Astrocyte (in vitro differentiated cells and primary cell): ENCODE measurements around the gene PPP6R3. TPM values are rescaled to one million over a fixed set of nuclear protein-coding genes. Genes with fewer than 3 reads are reported as not detected.
"Not testable (repeated sequence)": the region's sequence is repeated elsewhere in the genome, so short reads cannot be mapped to it uniquely, and the experiment has no call there.

Experiments
- DNase-seq: peaks from one replicate; pipeline ENCODE4 v3.0.0-alpha.2; 2010; ENCODE audit warnings: low read depth
- FAIRE-seq: peaks from 2 replicates; lab custom pipeline; 2011; peaks lifted over from hg19 to GRCh38; lab: Jason Lieb, UNC
- H2AFZ ChIP-seq: 2 replicates; pipeline ENCODE4 v1.6.0; 2012; ENCODE audit warnings: low read depth, low read length, inconsistent platforms
- H3K27ac ChIP-seq: 2 replicates; pipeline ENCODE4 v1.5.1; 2011; ENCODE audit warnings: low read depth, low read length, inconsistent platforms
- H3K27me3 ChIP-seq: 2 replicates; pipeline ENCODE4 v1.6.0; 2011; ENCODE audit warnings: low read length, inconsistent platforms; ENCODE audit not compliant: insufficient read depth
- H3K36me3 ChIP-seq: 2 replicates; pipeline ENCODE4 v1.5.1; 2011; ENCODE audit warnings: low read length, inconsistent platforms; ENCODE audit not compliant: insufficient read depth
- H3K4me1 ChIP-seq: 2 replicates; pipeline ENCODE4 v1.5.1; 2011; ENCODE audit warnings: low read length, inconsistent platforms; ENCODE audit not compliant: insufficient read depth
- H3K4me2 ChIP-seq: 2 replicates; pipeline ENCODE4 v1.6.0; 2012; ENCODE audit warnings: low read length, inconsistent platforms
- H3K4me3 ChIP-seq: 2 replicates; pipeline ENCODE4 v1.5.1; 2011; ENCODE audit warnings: low read depth, mild to moderate bottlenecking, low read length, inconsistent platforms; ENCODE audit not compliant: insufficient read depth
- H3K79me2 ChIP-seq: 2 replicates; pipeline ENCODE4 v1.6.0; 2012; ENCODE audit warnings: mild to moderate bottlenecking, low read length, inconsistent platforms; ENCODE audit not compliant: insufficient read depth
- H3K9ac ChIP-seq: 2 replicates; pipeline ENCODE4 v1.6.0; 2012; ENCODE audit warnings: mild to moderate bottlenecking, low read length, inconsistent platforms
- H3K9me3 ChIP-seq: 2 replicates; pipeline ENCODE4 v1.5.1; 2012; ENCODE audit warnings: low read depth, mild to moderate bottlenecking, low read length, inconsistent platforms; ENCODE audit not compliant: insufficient read depth
- H4K20me1 ChIP-seq: 2 replicates; pipeline ENCODE4 v1.6.0; 2012; ENCODE audit warnings: low read length, inconsistent platforms; ENCODE audit not compliant: insufficient read depth
- H3K27ac Mint-ChIP-seq: one replicate; pipeline ENCODE4 v1.8.0; 2021; ENCODE audit warnings: mild to moderate bottlenecking, mixed read lengths; ENCODE audit not compliant: unreplicated experiment
- H3K27me3 Mint-ChIP-seq: one replicate; pipeline ENCODE4 v1.8.0; 2021; ENCODE audit warnings: low read depth, mixed read lengths; ENCODE audit not compliant: unreplicated experiment
- H3K36me3 Mint-ChIP-seq: one replicate; pipeline ENCODE4 v1.8.0; 2021; ENCODE audit warnings: low read depth, mixed read lengths; ENCODE audit not compliant: unreplicated experiment
- H3K4me1 Mint-ChIP-seq: one replicate; pipeline ENCODE4 v1.8.0; 2021; ENCODE audit warnings: low read depth, mixed read lengths; ENCODE audit not compliant: unreplicated experiment
- H3K4me3 Mint-ChIP-seq: one replicate; pipeline ENCODE4 v1.8.0; 2021; ENCODE audit warnings: mild to moderate bottlenecking, moderate library complexity, mixed read lengths; ENCODE audit not compliant: unreplicated experiment
- H3K9me3 Mint-ChIP-seq: one replicate; pipeline ENCODE4 v1.8.0; 2021; ENCODE audit warnings: mild to moderate bottlenecking, mixed read lengths; ENCODE audit not compliant: unreplicated experiment
- EZH2 ChIP-seq: IDR thresholded peaks from 2 replicates; pipeline ENCODE4 v1.6.1; 2012; ENCODE audit warnings: mild to moderate bottlenecking, low read length, inconsistent platforms; ENCODE audit not compliant: insufficient read depth
- total RNA-seq: library from RNA; stranded (reverse); gene quantifications from 2 replicates; pipeline ENCODE4 v1.2.1, GENCODE V29; 2021
- TF ChIP-seq, protein P1 (sequence below): IDR thresholded peaks from 2 replicates; pipeline ENCODE4 v1.5.1; 2011; ENCODE audit warnings: low read depth, mild to moderate bottlenecking, inconsistent platforms, low read length, moderate library complexity; ENCODE audit not compliant: insufficient read depth

PPP6R3 gene
- total RNA-seq, 1 donor from 2014 or later = 97.8 TPM

DNA sequence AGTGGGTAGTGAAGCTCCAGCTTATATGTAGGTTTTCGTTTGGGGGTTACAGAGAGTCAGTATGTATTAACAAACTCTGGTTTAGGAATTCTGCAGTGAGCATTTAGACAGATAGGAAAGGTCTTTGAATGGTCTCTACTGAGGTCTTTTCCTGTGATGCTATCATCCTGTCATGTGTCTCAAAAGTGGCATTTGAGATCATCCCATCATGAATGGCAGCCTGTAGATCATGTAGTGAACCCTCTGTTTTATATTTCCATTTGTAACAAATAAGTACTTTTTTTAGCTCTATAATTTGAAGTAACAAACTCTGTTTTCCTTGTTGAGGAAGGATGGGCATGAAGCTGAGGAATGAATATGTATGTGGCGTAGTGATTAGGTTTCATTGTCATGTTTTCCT is 76.2 kb downstream of the PPP6R3 start:
- no peaks in the 10 kb centered on the region for H3K27me3 ChIP-seq
- H3K27ac ChIP-seq = no peak overlapping the region
- no peak for FAIRE-seq
- no peak overlapping the region for H3K4me3 ChIP-seq
- Mint-ChIP-seq H3K36me3 (peaks cover 17% of the 10 kb centered on the region), H3K9me3 (no peaks in the 10 kb centered on the region), H3K4me3 (peak overlapping the region; percentile 15), H3K27ac (no peak overlapping the region), H3K27me3 (no peaks in the 10 kb centered on the region), H3K4me1 (peaks cover 12% of the 10 kb centered on the region)
- peaks cover 73% of the 10 kb centered on the region for H3K79me2 ChIP-seq
- peaks cover 75% of the 10 kb centered on the region for H4K20me1 ChIP-seq
- no peak overlapping the region for H3K9ac ChIP-seq
- H3K36me3 ChIP-seq = peaks cover 6% of the 10 kb centered on the region
- H3K9me3 ChIP-seq = no peaks in the 10 kb centered on the region
- no peak for DNase-seq
- TF ChIP-seq, protein P1, sequence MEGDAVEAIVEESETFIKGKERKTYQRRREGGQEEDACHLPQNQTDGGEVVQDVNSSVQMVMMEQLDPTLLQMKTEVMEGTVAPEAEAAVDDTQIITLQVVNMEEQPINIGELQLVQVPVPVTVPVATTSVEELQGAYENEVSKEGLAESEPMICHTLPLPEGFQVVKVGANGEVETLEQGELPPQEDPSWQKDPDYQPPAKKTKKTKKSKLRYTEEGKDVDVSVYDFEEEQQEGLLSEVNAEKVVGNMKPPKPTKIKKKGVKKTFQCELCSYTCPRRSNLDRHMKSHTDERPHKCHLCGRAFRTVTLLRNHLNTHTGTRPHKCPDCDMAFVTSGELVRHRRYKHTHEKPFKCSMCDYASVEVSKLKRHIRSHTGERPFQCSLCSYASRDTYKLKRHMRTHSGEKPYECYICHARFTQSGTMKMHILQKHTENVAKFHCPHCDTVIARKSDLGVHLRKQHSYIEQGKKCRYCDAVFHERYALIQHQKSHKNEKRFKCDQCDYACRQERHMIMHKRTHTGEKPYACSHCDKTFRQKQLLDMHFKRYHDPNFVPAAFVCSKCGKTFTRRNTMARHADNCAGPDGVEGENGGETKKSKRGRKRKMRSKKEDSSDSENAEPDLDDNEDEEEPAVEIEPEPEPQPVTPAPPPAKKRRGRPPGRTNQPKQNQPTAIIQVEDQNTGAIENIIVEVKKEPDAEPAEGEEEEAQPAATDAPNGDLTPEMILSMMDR = no peak
- TF ChIP-seq EZH2 = no peak
- no peak overlapping the region for H2AFZ ChIP-seq
- H3K4me2 ChIP-seq = no peak overlapping the region
- H3K4me1 ChIP-seq = peaks cover 2% of the 10 kb centered on the region

DNA sequence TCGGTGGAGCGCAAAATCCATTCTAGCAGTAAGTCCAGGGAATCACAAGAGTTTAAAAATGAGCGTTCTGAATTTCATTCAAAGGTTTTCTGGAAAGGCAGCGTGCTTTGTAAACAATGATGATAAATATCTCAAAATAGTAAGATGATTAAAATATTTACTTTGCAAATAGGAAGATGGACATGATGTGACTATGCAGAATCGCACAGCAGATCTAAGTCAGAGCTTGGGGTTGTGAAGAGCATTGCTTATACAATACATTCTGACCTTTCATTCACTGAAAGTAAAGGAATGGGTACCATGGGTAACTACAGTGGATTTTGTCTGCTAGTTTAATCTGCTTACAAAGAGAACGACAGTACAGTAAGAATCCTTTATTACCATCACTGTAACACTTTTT is 77.5 kb downstream of the PPP6R3 start:
- FAIRE-seq (no peak), DNase-seq (no peak)
- Histone ChIP-seq H3K9me3 (no peaks in the 10 kb centered on the region), H3K27ac (no peak overlapping the region), H3K27me3 (no peaks in the 10 kb centered on the region), H4K20me1 (peaks cover 73% of the 10 kb centered on the region), H2AFZ (no peak overlapping the region), H3K36me3 (peaks cover 6% of the 10 kb centered on the region), H3K79me2 (peaks cover 65% of the 10 kb centered on the region), H3K9ac (no peak overlapping the region), H3K4me3 (no peak overlapping the region), H3K4me2 (no peak overlapping the region), H3K4me1 (peaks cover 14% of the 10 kb centered on the region)
- H3K36me3 Mint-ChIP-seq = peaks cover 19% of the 10 kb centered on the region
- no peaks in the 10 kb centered on the region for H3K9me3 Mint-ChIP-seq
- TF ChIP-seq EZH2 = no peak
- TF ChIP-seq, protein P1 = no peak
- H3K4me1 Mint-ChIP-seq = peaks cover 22% of the 10 kb centered on the region
- H3K27me3 Mint-ChIP-seq = no peaks in the 10 kb centered on the region
- no peak overlapping the region for H3K4me3 Mint-ChIP-seq
- no peak overlapping the region for H3K27ac Mint-ChIP-seq

DNA sequence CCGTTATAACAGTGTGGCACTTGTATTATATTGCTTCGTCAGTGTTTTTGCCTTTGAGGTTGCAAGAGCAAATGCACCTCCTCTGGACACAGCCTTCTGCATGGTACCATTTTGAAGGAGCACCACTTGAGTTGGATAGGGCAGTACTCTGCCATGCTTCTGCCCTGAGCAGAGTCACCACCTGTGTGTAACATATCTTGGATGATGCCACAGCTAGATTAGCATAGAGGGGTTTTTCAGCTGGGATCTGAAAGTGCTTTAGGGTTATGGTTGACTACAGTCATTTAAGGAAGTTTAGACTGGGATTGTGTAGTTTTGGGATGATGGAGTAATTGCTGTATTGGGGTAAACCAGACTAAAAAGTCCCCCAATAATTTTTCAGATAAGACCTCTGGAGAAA is 78.8 kb downstream of the PPP6R3 start:
- Histone ChIP-seq H3K4me1 (peaks cover 20% of the 10 kb centered on the region), H4K20me1 (peaks cover 73% of the 10 kb centered on the region), H3K9me3 (no peaks in the 10 kb centered on the region), H2AFZ (no peak overlapping the region), H3K4me3 (no peak overlapping the region), H3K9ac (no peak overlapping the region), H3K27ac (no peak overlapping the region), H3K4me2 (no peak overlapping the region), H3K27me3 (no peaks in the 10 kb centered on the region), H3K79me2 (peaks cover 66% of the 10 kb centered on the region), H3K36me3 (peaks cover 6% of the 10 kb centered on the region)
- TF ChIP-seq, protein P1 = no peak
- TF ChIP-seq EZH2 = no peak
- peaks cover 18% of the 10 kb centered on the region for H3K36me3 Mint-ChIP-seq
- peak overlapping the region; percentile 55 for H3K4me3 Mint-ChIP-seq
- FAIRE-seq (no peak), DNase-seq (no peak)
- no peaks in the 10 kb centered on the region for H3K9me3 Mint-ChIP-seq
- peaks cover 32% of the 10 kb centered on the region for H3K4me1 Mint-ChIP-seq
- no peak overlapping the region for H3K27ac Mint-ChIP-seq
- H3K27me3 Mint-ChIP-seq = no peaks in the 10 kb centered on the region

DNA sequence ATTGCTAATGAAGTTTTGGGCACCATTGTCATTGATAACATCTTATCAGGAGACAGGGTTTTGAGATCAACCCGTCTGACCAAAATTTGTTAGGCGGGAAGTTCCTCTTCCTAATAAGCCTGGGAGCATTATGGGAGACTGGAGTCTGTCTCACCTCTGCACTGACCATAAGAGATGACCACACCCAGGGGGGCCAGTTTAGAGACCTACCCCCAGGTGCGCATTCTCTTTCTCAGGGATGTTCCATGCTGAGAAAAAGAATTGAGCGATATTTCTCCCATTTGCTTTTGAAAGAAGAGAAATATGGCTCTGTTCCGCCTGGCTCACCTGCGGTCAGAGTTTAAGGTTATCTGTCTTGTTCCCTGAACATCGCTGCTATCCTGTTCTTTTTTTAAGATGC is 80.0 kb downstream of the PPP6R3 start:
- Mint-ChIP-seq H3K36me3 (peaks cover 19% of the 10 kb centered on the region), H3K4me1 (peaks cover 32% of the 10 kb centered on the region)
- H3K4me3 ChIP-seq, H3K4me2 ChIP-seq, H3K4me3 Mint-ChIP-seq, DNase-seq, H3K27me3 Mint-ChIP-seq, H3K9me3 Mint-ChIP-seq, H2AFZ ChIP-seq, H3K27ac Mint-ChIP-seq, H3K27me3 ChIP-seq, H3K9ac ChIP-seq, H3K36me3 ChIP-seq, H3K9me3 ChIP-seq, H3K27ac ChIP-seq, FAIRE-seq: not testable (repeated sequence)
- Histone ChIP-seq H3K4me1 (peaks cover 20% of the 10 kb centered on the region), H3K79me2 (peaks cover 66% of the 10 kb centered on the region), H4K20me1 (peaks cover 69% of the 10 kb centered on the region)
